BJ (cell line): ENCODE results near the gene RET. TPM values are rescaled to one million over a fixed set of nuclear protein-coding genes. Genes with fewer than 3 reads are reported as not detected.

Source experiments
- CTCF ChIA-PET: fragments of 350-600 bp; formaldehyde crosslinking; extraction: SDS; loops from one replicate; lab custom pipeline; 2021; ENCODE audit warnings: antibody characterized with exemption, inconsistent platforms; lab: Yijun Ruan, JAX
- POLR2A ChIA-PET: fragments of 300-600 bp; sonication (Branson Sonifier 250); formaldehyde crosslinking; extraction: SDS; loops from one replicate; lab custom pipeline; 2021; ENCODE audit warnings: antibody characterized with exemption; lab: Charles Lee
- DNase-seq: peaks from one replicate; pipeline ENCODE4 v3.0.0-alpha.2; 2011; ENCODE audit warnings: low read depth
- H3K27me3 ChIP-seq: 2 replicates; pipeline ENCODE4 v1.6.0; 2011; ENCODE audit warnings: low read length; ENCODE audit not compliant: control insufficient read depth, insufficient read depth
- H3K36me3 ChIP-seq: 2 replicates; pipeline ENCODE4 v1.5.1; 2011; ENCODE audit warnings: low read length; ENCODE audit not compliant: control insufficient read depth, insufficient read depth
- H3K4me3 ChIP-seq: 2 replicates; pipeline ENCODE4 v1.5.1; 2011; ENCODE audit warnings: low read depth, mild to moderate bottlenecking, control low read depth, low read length
- polyA plus RNA-seq: library from polyadenylated mRNA; depleted of rRNA; stranded (reverse); fragments of >200 nt; gene quantifications from 2 replicates; pipeline ENCODE4 v1.2.3, GENCODE V29; 2011
- TF ChIP-seq, protein P1 (sequence below): IDR thresholded peaks from 2 replicates; pipeline ENCODE4 v1.5.1; 2011; ENCODE audit warnings: low read depth, mild to moderate bottlenecking, control low read depth, inconsistent platforms, low read length, moderate library complexity; ENCODE audit not compliant: insufficient read depth

Gene RET
- polyA plus RNA-seq, 1 experiment = 0.29 TPM

DNA sequence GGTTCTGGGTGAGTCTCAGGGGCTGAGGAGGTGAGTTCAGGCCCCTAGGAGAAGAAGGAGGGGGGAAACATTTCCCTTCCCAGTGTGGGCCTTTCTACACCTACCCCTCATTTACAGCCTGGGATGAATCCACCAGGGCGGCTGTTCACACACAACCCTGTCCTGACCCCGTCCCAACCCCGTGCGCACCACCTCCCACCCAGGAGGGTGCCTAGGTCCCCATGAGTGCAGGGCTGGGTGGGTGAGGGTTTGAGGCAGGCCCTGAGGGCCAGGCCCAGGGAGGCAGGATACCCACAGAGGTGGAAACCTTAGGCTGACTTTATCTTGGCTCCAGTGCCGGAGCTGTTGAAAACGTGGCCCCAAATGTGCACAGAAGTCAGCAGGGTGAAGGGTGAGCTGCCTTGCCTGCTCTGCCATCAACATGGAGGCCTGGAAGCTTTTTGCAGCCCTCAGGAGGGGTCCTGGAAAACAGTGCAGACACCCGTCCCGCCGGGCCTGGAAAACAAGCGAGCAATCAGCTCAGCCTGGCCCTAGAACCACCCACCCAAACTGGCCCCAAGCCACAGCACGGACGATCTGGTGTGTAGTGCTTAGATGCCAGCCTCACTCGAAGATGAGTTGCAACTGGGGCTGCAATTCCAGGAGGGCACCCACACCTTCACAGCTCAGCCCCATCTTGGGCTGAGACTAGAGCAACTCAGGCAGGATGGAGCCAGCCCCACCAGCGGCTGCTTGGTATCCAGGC, 9.3 kb upstream of the RET start:
- CTCF ChIA-PET = interaction anchor here (1.3 kb wide), 1 partner anchor 134 kb away, joined by 4 read pairs; no protein-coding TSS in a partner anchor
- POLR2A ChIA-PET = no interaction called here

DNA sequence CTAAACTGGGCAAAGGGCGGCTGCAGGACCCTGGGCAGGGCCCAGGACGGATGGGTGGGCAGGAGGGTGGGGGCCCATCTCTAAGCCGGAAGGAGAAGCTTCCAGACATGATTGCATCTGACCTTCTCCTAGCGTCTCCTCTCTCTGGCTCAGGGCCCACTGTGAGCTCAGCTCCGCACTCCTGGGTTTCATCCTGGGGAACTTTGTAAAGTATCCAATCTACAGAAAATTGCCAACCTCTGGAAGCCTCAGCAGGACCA, 8.8 kb upstream of the RET start:
- Histone ChIP-seq H3K36me3 (no peaks in the 10 kb centered on the region), H3K4me3 (no peak overlapping the region), H3K27me3 (peaks cover 4% of the 10 kb centered on the region; the same call in 1 of the 2 replicates)
- DNase-seq = no peak
- CTCF ChIA-PET = no interaction called here
- POLR2A ChIA-PET = no interaction called here
- TF ChIP-seq, protein P1, sequence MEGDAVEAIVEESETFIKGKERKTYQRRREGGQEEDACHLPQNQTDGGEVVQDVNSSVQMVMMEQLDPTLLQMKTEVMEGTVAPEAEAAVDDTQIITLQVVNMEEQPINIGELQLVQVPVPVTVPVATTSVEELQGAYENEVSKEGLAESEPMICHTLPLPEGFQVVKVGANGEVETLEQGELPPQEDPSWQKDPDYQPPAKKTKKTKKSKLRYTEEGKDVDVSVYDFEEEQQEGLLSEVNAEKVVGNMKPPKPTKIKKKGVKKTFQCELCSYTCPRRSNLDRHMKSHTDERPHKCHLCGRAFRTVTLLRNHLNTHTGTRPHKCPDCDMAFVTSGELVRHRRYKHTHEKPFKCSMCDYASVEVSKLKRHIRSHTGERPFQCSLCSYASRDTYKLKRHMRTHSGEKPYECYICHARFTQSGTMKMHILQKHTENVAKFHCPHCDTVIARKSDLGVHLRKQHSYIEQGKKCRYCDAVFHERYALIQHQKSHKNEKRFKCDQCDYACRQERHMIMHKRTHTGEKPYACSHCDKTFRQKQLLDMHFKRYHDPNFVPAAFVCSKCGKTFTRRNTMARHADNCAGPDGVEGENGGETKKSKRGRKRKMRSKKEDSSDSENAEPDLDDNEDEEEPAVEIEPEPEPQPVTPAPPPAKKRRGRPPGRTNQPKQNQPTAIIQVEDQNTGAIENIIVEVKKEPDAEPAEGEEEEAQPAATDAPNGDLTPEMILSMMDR = no peak

More for the DNA sequence above, 9.3 kb upstream of the RET start:
- Histone ChIP-seq H3K4me3 (no peak overlapping the region), H3K27me3 (peaks cover 5% of the 10 kb centered on the region; the same call in 1 of the 2 replicates), H3K36me3 (no peaks in the 10 kb centered on the region)
- TF ChIP-seq, protein P1 = no peak
- no peak for DNase-seq

DNA sequence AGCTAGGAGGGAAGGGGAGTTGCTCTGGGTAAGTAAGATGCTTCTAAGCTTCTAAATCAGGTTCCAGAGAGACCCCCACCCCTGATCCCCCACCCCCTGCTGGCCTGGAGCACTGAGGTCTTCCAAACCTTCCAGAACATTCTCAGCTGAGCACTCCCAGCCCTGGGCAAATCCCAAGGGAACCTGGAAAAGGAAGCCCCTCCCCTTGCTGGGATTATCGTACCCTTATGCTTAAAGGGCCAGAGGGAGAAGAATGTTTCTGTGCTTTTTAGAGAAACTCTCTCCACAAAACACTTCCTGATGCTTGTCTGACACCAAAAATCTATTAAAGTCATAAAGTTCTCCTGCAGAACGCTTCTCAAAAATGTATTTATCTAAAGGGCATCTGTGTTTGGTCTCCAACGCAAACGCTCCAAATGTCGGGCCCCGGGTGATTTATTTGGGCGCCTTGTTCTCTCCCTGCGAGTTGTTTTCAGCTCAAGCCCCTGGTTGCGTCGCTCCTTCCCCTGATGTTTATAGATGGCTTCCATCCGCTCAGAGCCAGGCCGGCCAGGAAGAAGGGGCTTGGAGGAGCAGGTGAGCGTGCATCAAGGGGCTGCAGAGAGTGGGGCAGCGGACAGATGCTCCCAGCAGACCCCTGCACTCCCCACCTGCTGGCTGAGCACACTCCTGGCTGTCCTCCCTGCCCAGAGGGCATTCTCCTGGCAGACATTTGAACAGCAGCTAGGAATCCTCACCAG, 8.2 kb upstream of the RET start:
- Histone ChIP-seq H3K4me3 (no peak overlapping the region), H3K27me3 (peaks cover 6% of the 10 kb centered on the region), H3K36me3 (no peaks in the 10 kb centered on the region)
- ChIA-PET POLR2A (no interaction called here), CTCF (interaction anchor here (1.0 to 1.4 kb wide), 2 partner anchors 21 to 203 kb away, joined by 3 read pairs; no protein-coding TSS in a partner anchor)
- DNase-seq = no peak
- TF ChIP-seq, protein P1 = no peak

DNA sequence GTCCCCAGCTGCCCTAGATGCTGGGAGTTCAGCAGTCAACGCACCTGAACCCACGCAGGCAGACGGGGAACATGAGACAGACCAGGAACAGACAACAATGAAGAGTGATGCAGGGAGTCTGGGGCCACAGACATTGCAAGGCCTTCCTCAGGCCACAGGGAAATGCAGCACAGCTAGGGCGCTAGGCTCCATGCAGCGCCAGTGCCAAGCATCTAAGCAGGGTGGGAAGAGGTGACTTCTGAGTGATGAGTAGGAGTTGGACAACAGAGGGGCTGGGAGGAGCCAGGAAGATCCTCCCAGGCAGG, 7.7 kb upstream of the RET start:
- Histone ChIP-seq H3K27me3 (peaks cover 6% of the 10 kb centered on the region), H3K4me3 (no peak overlapping the region), H3K36me3 (no peaks in the 10 kb centered on the region)
- TF ChIP-seq, protein P1 = no peak
- CTCF ChIA-PET = interaction anchor here (1.0 to 1.4 kb wide), 2 partner anchors 21 to 204 kb away, joined by 3 read pairs; no protein-coding TSS in a partner anchor
- no peak for DNase-seq
- POLR2A ChIA-PET = no interaction called here

DNA sequence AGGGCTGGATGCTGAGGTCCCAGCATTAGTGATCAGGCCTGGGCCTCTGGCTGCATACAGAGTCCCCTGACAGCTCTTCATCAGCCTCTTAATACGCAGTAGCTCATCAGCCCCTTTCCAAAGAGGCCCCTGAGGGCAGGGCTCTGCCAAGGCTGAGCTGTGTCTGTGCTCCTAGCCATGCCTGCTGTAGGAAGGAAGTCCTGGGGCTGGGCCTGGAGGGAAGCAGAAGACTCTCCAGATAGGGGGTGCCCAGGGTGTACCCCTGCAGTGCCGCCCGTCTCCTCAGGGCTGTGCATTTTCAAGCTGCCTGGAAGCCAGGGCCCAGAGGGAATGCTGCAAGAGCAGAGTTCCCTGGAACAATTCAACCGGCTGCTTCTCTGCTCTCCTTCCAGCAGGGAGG, 7.3 kb upstream of the RET start:
- Histone ChIP-seq H3K36me3 (no peaks in the 10 kb centered on the region), H3K27me3 (peaks cover 6% of the 10 kb centered on the region), H3K4me3 (no peak overlapping the region)
- TF ChIP-seq, protein P1 = no peak
- no peak for DNase-seq
- POLR2A ChIA-PET = no interaction called here
- CTCF ChIA-PET = interaction anchor here (1.0 to 1.4 kb wide), 2 partner anchors 22 to 204 kb away, joined by 3 read pairs; no protein-coding TSS in a partner anchor
